ENCODE measurements around the gene POFUT2.

POFUT2 gene

GRCh38 chr21:45270306-45270821 is 17.3 kb downstream of the POFUT2 start:
- H3K4me3 ChIP-seq (ENCODE audit: low read depth, low read length), result no peak overlapping the region
- TF ChIP-seq CTCF (conservative IDR thresholded peaks at IDR 0.05; ENCODE audit: low read depth, low read length), result peak; percentile 60
- peak; percentile 40 for DNase-seq (ENCODE audit: low read depth)

DNA sequence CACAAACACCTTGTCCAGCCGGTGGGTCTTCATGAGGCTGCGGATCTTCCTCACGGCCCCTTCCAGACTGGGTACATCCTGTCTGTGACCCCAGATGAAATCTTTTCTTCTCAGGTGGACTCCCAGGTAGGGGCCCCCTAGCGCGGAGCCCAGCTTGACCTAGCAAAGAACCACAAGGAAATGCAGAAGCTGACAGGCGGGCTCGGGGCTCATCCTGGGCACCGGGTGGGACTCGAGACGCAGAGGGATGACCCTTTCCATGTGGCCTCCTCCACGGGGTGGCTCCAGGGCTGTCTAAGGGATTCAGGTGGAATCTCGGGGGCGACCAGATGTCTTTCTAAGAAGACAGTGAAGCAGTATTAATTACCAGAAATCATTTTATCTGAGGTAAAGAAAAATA is 17.8 kb downstream of the POFUT2 start:
- TF ChIP-seq CTCF (conservative IDR thresholded peaks at IDR 0.05; ENCODE audit: low read depth, low read length), result no peak
- H3K4me3 ChIP-seq (ENCODE audit: low read depth, low read length), result no peak overlapping the region
- no peak for DNase-seq (ENCODE audit: low read depth)

GRCh38 chr21:45267390-45267760 is 20.3 kb downstream of the POFUT2 start:
- TF ChIP-seq CTCF (conservative IDR thresholded peaks at IDR 0.05; ENCODE audit: low read depth, low read length), result no peak
- no peak overlapping the region for H3K4me3 ChIP-seq (ENCODE audit: low read depth, low read length)
- no peak for DNase-seq (ENCODE audit: low read depth)

DNA sequence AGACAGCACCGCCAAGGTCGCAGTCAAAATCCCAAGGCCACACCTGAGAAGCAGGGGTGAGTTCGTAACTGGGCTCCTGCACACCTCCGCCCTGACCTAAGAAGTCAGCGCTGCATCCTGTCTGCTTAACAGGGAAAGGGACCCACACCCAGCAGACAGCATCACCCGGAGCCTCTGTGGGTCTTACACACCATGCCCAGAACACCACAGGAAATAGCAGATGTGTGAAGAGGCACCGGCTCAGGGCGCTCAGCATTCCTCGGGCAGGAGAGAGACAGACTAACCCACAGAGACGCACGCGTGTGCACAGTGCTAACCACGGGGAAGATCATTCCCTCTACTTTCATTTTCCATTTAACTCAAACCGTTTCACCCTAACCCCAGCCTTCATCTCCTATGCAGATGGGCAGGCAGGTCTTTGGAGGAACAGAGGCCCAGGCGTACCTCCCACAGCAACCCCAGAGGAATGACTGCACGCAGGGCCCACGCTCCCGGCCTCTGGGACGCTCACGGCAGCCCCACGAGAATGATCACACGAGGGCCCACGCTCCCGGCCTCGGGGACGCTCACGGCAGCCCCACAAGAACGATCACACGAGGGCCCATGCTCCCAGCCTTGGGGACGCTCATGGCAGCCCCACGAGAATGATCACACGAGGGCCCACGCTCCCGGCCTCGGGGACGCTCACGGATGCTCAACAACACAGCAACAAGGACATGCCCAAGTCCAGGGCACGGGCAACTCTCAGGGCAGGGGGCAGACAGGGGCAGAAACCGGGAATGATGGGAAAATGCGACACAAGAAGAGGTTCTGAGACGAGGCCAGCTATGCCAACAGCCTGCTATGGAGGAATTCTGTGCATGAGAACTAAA is 20.9 kb downstream of the POFUT2 start:
- peak; percentile 41 for DNase-seq (ENCODE audit: low read depth)
- no peak for TF ChIP-seq CTCF (conservative IDR thresholded peaks at IDR 0.05; ENCODE audit: low read depth, low read length)
- no peak overlapping the region for H3K4me3 ChIP-seq (ENCODE audit: low read depth, low read length)

- H3K4me3 ChIP-seq (ENCODE audit: low read depth, low read length), result no peak overlapping the region
- TF ChIP-seq CTCF (conservative IDR thresholded peaks at IDR 0.05; ENCODE audit: low read depth, low read length), result no peak
- no peak for DNase-seq (ENCODE audit: low read depth)
Observed at GRCh38 chr21:45265721-45266517, 21.8 kb downstream of the POFUT2 start.

- no peak for TF ChIP-seq CTCF (conservative IDR thresholded peaks at IDR 0.05; ENCODE audit: low read depth, low read length)
- DNase-seq (ENCODE audit: low read depth), result no peak
- no peak overlapping the region for H3K4me3 ChIP-seq (ENCODE audit: low read depth, low read length)
Observed at GRCh38 chr21:45264912-45265515, 22.7 kb downstream of the POFUT2 start.

All from choroid plexus epithelial cell (primary cell).